Naive B cell (primary cell): ENCODE measurements around the gene ZC3H12C. TPM values are rescaled to one million over a fixed set of nuclear protein-coding genes. Genes with fewer than 3 reads are reported as not detected.

Experiments used
- ATAC-seq, 2 donors: fragments of 150-1000 bp; cut with Tn5 transposase; 2 replicates each; pipeline ENCODE4 v1.10.0; 2021; ENCODE audit warnings: low read depth in 2 of 2, mild to moderate bottlenecking in 2 of 2, moderate library complexity in 2 of 2
- DNase-seq: peaks from one replicate; pipeline ENCODE4 v3.0.0; 2022
- H3K27ac Mint-ChIP-seq, 6 donors: one replicate each; pipeline ENCODE4 v1.8.0; 2020 to 2022; ENCODE audit warnings: mild to moderate bottlenecking in 6 of 6, mixed read lengths in 6 of 6, moderate library complexity in 5 of 6, inconsistent platforms in 2 of 6
- H3K27me3 Mint-ChIP-seq, 3 donors: one replicate each; pipeline ENCODE4 v1.8.0; 2021 to 2022; ENCODE audit warnings: mixed read lengths in 3 of 3, mild to moderate bottlenecking in 1 of 3
- H3K36me3 Mint-ChIP-seq, 2 donors: one replicate each; pipeline ENCODE4 v1.8.0; 2020 to 2022; ENCODE audit warnings: mixed read lengths in 2 of 2, inconsistent platforms in 1 of 2, mild to moderate bottlenecking in 1 of 2
- H3K4me1 Mint-ChIP-seq, 3 donors: one replicate each; pipeline ENCODE4 v1.8.0; 2020 to 2022; ENCODE audit warnings: mixed read lengths in 3 of 3, inconsistent platforms in 1 of 3, mild to moderate bottlenecking in 1 of 3, moderate library complexity in 1 of 3
- H3K4me3 Mint-ChIP-seq, 8 donors: one replicate each; pipeline ENCODE4 v1.8.0; 2020 to 2022; ENCODE audit warnings: mild to moderate bottlenecking in 8 of 8, mixed read lengths in 8 of 8, moderate library complexity in 8 of 8, inconsistent platforms in 2 of 8
- H3K9me3 Mint-ChIP-seq, 7 donors: one replicate each; pipeline ENCODE4 v1.8.0; 2020 to 2022; ENCODE audit warnings: mixed read lengths in 7 of 7, mild to moderate bottlenecking in 5 of 7, inconsistent platforms in 2 of 7, moderate library complexity in 1 of 7
- polyA plus RNA-seq, 6 donors: library from polyadenylated mRNA; unstranded; fragments of 300-500 nt; fragmentation: Illumina TruSeq; gene quantifications; one replicate each; pipeline ENCODE4 v1.2.3, GENCODE V29; 2021; ENCODE audit warnings: low read depth in 6 of 6

The ZC3H12C gene
- polyA plus RNA-seq, 6 donors from 2014 or later: 0.08 TPM; not detected in 5

DNA sequence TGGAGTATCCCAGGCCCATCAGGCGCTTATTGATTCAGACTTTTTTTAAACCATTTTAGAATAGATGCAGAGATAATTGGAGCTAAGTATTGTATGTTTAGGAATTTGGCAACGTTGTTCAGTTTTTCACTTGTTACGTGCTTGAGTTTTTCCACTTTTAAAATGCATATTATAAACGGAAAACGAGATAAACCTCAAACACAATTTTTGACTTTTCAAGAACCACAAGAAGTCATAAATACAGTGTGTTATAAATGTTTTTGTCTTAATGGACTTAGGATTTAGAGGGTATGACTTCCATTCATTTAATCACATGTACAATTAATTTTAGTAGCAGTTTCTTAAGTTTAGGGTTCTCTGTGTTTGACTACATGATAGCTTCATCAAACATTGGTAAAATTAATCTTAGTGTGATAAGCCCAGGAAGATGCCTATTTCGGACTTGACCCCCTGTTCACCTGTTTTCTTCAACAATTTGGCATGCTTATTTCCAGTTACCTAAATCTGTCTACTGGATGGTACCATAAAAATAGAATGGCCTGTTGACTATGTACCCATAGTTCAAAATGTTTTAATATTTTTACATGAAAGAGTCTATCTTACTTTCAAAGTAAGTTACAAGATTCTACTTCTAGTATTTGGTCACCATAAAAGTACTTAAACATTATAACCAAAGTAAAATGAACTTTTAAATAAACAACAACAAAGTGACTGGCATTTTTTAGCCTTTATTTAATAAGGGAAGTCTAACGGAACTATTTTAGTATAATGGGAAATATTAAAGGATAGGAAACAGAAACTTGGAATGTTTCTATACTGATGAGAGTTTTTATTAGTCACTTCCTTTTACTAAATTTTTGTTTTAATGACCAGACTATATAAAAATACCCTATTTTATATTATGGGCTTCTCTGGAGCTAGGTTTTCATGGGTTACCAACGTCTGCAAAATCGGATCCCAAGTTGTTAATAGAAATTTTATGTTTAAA, 1.4 kb downstream of the ZC3H12C start:
- Mint-ChIP-seq H3K27me3 (peaks cover 33 to 47% (median 38%) of the 10 kb centered on the region in 3 donors), H3K36me3 (no peaks in the 10 kb centered on the region), H3K9me3 (peaks cover 0 to 3% (median 0%) of the 10 kb centered on the region in 7 donors), H3K4me1 (peaks cover 9 to 13% (median 12%) of the 10 kb centered on the region in 3 donors), H3K27ac (no peak overlapping the region), H3K4me3 (peak overlapping the region in 7 of 8 donors; percentile 67 to 81 (median 78))
- ATAC-seq (no peak), DNase-seq (no peak)

DNA sequence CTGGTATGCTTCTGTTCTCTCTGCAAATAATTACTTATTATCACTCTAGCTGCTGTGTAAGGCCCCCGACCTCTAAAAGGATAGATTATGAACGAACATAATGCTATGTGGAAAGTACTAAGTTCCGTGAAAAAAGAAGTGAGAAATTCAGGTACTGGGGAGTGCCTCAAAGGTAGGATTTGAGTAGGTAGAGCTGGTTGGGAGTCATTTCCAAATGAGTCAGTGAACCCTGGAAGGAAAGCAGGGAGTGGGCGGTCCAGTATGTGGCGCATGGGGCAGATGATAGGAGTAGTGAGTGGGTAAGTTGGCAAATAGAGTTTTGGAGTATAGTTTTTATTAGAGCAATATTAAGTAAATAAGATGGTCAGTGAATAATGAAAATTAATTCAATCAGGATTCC, 2.4 kb downstream of the ZC3H12C start:
- no peaks in the 10 kb centered on the region for H3K36me3 Mint-ChIP-seq
- H3K27ac Mint-ChIP-seq: no peak overlapping the region
- peaks cover 0 to 3% (median 0%) of the 10 kb centered on the region in 7 donors for H3K9me3 Mint-ChIP-seq
- peaks cover 41 to 54% (median 44%) of the 10 kb centered on the region in 3 donors for H3K27me3 Mint-ChIP-seq
- DNase-seq: no peak
- no peak for ATAC-seq
- no peak overlapping the region for H3K4me3 Mint-ChIP-seq
- H3K4me1 Mint-ChIP-seq: peaks cover 9 to 13% (median 12%) of the 10 kb centered on the region in 3 donors

DNA sequence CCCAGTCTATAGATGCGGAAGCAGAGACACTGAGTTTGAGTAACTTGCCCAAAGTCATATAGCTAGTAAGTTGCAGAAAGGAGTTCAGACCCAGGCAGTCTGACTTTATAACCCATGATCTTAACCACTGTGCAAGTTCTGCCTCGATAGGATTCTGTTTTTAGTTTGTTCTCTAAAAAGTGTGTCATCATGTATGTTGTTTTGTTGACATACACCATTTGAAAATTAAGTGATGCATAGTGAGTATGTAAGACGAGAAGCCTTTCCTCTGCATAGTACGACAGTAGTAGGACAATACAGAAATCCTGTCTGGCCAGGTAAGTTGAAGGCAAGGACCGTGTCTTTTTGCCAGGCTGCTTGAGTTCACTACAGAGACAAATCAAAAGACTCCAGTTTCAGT, 3.3 kb downstream of the ZC3H12C start:
- H3K9me3 Mint-ChIP-seq: peaks cover 0 to 5% (median 0%) of the 10 kb centered on the region in 7 donors
- DNase-seq (no peak), ATAC-seq (no peak)

DNA sequence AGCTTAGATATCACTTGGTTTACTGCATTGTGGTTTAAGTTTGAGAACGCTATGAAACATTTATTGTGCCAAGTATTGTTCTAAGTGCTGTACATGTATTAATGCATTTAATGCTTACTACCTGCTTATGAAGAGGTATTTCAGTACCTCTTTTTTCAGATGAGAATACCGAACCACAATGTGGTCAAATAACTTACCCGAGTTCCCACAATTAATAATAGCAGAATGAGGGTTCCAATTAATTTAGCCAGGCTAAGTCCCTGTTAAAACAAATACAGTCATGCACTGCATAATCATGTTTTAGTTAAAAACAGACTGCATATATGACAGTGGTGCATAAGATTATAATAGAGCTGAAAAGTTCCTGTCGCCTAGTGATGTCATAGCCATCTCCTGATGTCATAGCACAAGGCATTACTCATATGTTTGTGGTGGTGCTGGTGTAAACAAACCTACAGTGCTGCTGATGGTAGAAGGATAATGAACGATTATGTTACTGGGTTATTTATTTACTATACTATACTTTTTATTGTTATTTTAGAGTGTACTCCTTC, 4.3 kb downstream of the ZC3H12C start:
- H3K36me3 Mint-ChIP-seq: no peaks in the 10 kb centered on the region
- peaks cover 0 to 2% (median 0%) of the 10 kb centered on the region in 7 donors for H3K9me3 Mint-ChIP-seq
- H3K4me3 Mint-ChIP-seq: no peak overlapping the region
- no peak overlapping the region for H3K27ac Mint-ChIP-seq
- DNase-seq (no peak), ATAC-seq (no peak)
- peaks cover 41 to 48% (median 44%) of the 10 kb centered on the region in 3 donors for H3K27me3 Mint-ChIP-seq
- H3K4me1 Mint-ChIP-seq: peaks cover 5 to 8% (median 7%) of the 10 kb centered on the region in 3 donors

More for the DNA sequence above, 3.3 kb downstream of the ZC3H12C start:
- H3K36me3 Mint-ChIP-seq: no peaks in the 10 kb centered on the region
- no peak overlapping the region for H3K4me3 Mint-ChIP-seq
- peaks cover 9 to 13% (median 12%) of the 10 kb centered on the region in 3 donors for H3K4me1 Mint-ChIP-seq
- peak overlapping the region in 1 of 6 donors; percentile 39 for H3K27ac Mint-ChIP-seq
- peaks cover 41 to 58% (median 44%) of the 10 kb centered on the region in 3 donors for H3K27me3 Mint-ChIP-seq

DNA sequence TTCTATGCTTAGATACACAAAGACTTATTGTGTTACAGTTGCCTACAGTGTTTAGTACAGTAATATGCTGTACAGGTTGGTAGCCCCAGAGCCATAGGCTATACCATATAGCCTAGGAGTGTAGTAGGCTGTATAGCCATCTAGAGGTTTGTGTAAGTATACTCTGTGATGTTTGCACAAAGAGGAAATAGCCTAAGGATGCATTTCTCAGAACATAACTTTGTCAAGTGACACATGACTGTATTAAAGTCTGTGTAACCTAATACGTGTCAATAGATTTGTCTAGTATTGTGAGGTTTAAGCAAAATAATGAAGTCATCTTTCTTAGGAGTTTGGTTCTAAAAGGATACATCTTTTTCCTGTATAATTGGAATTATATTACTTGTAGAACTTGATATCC, 5.5 kb downstream of the ZC3H12C start:
- H3K27ac Mint-ChIP-seq: no peak overlapping the region
- H3K9me3 Mint-ChIP-seq: peaks cover 0 to 2% (median 0%) of the 10 kb centered on the region in 7 donors
- no peak overlapping the region for H3K4me3 Mint-ChIP-seq
- peaks cover 4 to 7% (median 5%) of the 10 kb centered on the region in 3 donors for H3K4me1 Mint-ChIP-seq
- DNase-seq (no peak), ATAC-seq (no peak)
- peaks cover 39 to 50% (median 41%) of the 10 kb centered on the region in 3 donors for H3K27me3 Mint-ChIP-seq
- H3K36me3 Mint-ChIP-seq: no peaks in the 10 kb centered on the region

DNA sequence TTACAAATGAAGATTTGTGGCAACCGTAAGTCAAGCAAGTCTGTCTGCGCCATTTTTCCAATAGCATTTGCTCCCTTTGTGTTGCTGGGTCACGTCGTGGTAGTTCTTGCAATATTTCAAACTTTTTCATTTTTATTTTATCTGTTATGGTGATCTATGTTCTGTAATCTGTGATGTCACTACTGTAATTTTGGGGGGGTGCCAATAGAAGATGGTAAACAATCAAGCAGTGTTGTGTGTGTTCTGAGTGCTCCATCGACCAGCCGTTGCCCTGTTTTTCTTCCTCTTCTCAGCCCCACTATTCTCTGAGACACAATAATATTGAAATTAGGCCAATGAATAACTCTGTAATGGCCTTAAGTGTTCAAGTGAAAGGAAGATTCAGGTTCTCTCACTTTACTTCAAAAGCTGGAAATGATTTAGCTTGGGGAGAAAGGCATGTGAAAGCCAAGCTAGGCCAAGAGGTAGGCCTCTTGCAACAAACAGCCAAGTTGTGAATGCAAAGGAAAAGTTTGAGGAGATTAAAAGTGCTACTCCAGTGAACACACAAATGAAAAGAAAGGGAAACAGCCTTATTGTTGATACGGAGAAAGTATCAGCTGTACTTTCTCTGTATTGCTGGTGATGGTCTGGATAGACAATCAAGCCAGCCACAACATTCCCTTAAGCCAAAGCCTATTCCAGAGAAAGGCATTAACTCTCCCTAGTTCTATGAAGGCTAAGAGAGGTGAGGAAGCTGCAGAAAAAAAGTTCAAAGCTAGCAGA, 7.5 kb downstream of the ZC3H12C start:
- Mint-ChIP-seq H3K4me1 (no peaks in the 10 kb centered on the region), H3K27ac (no peak overlapping the region), H3K27me3 (peaks cover 28 to 39% (median 28%) of the 10 kb centered on the region in 3 donors), H3K4me3 (no peak overlapping the region), H3K9me3 (peaks cover 0 to 2% (median 0%) of the 10 kb centered on the region in 7 donors), H3K36me3 (no peaks in the 10 kb centered on the region)
- ATAC-seq (no peak), DNase-seq (no peak)

DNA sequence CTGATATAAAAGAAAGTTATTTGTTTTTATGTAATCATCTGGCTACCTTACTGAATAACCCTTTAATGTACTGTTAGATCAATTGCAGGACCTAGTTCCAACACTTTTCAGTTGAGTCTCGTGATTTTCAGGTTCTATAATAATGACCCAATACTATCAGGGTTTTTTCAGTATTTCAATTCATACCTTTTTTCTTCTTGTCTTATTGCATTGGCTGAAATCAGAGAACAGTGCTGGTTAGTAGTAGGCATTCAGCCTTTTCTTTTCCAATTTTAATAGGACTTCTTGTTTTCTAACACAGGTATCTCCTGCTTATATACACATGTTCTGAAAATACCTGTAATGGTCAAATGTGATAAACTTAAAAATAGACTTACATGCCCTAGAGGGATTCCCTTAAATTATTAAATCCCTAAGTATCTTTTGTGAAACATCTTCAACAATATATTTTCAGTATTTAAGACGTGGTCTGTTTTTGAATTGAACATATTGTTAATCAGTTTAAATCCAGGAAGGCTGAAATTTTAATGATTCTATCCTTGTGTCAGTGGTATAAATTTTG, 13.6 kb downstream of the ZC3H12C start:
- Mint-ChIP-seq H3K9me3 (peaks cover 0 to 21% (median 12%) of the 10 kb centered on the region in 7 donors), H3K4me1 (no peaks in the 10 kb centered on the region), H3K36me3 (no peaks in the 10 kb centered on the region), H3K27me3 (peaks cover 5 to 9% (median 5%) of the 10 kb centered on the region in 3 donors), H3K27ac (no peak overlapping the region), H3K4me3 (no peak overlapping the region)
- ATAC-seq (no peak), DNase-seq (no peak)

DNA sequence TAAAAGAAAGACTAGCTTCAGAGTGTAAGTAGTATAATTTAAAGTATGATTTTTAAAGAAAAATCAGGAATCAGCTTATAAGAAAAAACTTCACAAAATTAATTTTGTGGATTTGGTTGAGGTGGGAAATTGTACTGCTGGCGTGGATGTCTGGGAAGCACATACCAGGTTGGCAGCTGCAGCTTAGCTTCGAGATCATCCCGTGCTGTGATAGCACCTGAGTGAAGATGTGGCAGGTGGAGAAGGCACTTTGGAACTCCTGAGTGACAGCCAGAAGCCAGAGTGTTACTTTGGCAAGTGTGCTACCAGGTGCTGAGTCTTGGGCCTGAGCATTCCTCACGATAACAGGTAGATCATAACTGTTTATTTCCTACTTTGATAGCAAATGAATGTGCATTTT, 17.7 kb downstream of the ZC3H12C start:
- Mint-ChIP-seq H3K4me3 (no peak overlapping the region), H3K4me1 (no peaks in the 10 kb centered on the region), H3K27ac (no peak overlapping the region), H3K36me3 (no peaks in the 10 kb centered on the region), H3K9me3 (peaks cover 0 to 21% (median 12%) of the 10 kb centered on the region in 7 donors), H3K27me3 (peaks cover 0 to 10% (median 9%) of the 10 kb centered on the region in 3 donors)
- no peak for DNase-seq
- ATAC-seq: no peak

DNA sequence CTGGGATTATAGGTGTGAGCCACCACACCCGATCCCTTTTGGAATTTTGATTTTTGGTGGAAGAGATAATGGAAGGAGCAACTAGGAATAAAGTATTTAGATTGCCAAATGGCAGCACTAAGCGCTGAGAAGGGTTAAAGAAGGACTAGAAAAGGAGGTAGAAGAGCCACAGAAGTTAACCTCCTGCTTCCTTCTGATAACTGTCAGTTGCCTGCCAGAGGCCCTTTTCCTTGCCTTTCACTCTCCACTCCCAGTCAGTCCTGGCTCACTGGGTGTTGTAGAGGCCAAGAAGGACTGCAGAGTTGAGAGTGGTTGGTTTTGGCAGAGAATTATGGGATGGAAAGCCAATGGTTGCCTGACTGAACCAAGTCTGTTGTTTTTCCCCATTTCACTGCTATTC, 19.3 kb downstream of the ZC3H12C start:
- no peak for ATAC-seq
- Mint-ChIP-seq H3K27ac (no peak overlapping the region), H3K9me3 (peaks cover 0 to 7% (median 6%) of the 10 kb centered on the region in 7 donors), H3K27me3 (peaks cover 0 to 10% (median 9%) of the 10 kb centered on the region in 3 donors), H3K4me3 (no peak overlapping the region), H3K36me3 (no peaks in the 10 kb centered on the region), H3K4me1 (no peaks in the 10 kb centered on the region)
- DNase-seq: no peak

DNA sequence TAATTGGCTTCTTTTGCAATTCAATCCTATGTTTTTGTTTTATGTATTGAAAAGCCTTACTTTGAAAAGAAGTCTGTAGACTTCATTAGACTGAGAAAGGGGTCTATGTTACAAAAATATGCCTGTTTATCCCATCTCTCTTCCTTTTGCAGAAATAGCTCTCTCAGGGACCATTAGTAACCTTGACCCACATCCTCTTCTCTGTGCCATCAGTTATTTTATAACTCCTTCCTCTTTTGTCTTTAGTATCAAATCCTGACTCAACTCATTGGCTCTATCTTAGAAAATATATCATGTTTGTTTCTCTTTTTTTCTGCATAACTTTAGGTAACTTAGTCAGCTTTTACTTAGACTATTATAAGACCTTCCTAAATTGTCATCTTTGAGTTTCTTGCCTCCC, 20.3 kb downstream of the ZC3H12C start:
- no peak for ATAC-seq
- H3K36me3 Mint-ChIP-seq: no peaks in the 10 kb centered on the region
- no peaks in the 10 kb centered on the region for H3K9me3 Mint-ChIP-seq
- no peaks in the 10 kb centered on the region for H3K4me1 Mint-ChIP-seq
- no peak for DNase-seq
- peaks cover 0 to 10% (median 9%) of the 10 kb centered on the region in 3 donors for H3K27me3 Mint-ChIP-seq
- no peak overlapping the region for H3K4me3 Mint-ChIP-seq
- no peak overlapping the region for H3K27ac Mint-ChIP-seq

DNA sequence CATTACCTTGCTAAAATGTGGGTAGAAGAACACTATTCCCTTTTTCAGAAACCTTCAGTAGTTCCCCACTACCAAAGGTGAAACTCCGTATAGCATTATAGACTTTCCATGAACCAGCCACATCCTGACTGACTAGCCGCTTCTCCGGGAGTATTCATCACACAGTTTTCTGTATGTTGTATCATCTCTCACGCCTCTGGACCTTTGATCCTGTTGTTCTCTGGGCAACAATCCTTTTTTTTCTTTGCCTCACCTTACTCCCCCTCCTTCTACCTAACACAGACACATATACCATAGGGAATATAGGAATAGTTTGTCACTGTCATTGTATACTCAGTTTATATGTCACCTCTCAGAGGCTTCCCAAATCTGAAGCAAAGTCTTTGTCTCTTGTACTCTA, 20.8 kb downstream of the ZC3H12C start:
- no peak overlapping the region for H3K4me3 Mint-ChIP-seq
- H3K4me1 Mint-ChIP-seq: no peaks in the 10 kb centered on the region
- no peak for ATAC-seq
- H3K9me3 Mint-ChIP-seq: no peaks in the 10 kb centered on the region
- peaks cover 0 to 10% (median 9%) of the 10 kb centered on the region in 3 donors for H3K27me3 Mint-ChIP-seq
- no peaks in the 10 kb centered on the region for H3K36me3 Mint-ChIP-seq
- DNase-seq: no peak
- H3K27ac Mint-ChIP-seq: no peak overlapping the region

DNA sequence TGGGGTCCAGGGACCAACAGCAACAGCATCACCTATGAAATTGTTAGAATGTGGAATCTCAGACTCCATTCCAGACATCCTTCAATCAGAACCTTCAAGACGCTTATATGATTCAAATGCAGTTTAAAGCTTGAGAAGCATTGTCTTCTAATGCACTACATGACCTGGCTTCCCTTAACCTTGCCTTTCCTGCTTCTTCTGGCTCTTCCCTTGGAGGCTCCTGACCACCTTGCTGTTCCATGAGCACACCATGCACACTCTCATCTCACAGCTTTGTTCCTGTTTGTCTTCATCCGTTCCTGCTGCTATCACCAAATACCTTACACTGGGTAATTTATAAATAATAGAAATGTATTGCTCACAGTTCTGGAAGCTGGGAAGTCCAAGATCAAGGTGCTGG, 26.1 kb downstream of the ZC3H12C start:
- Mint-ChIP-seq H3K36me3 (no peaks in the 10 kb centered on the region), H3K27me3 (peaks cover 0 to 13% (median 7%) of the 10 kb centered on the region in 3 donors), H3K4me3 (no peak overlapping the region), H3K27ac (no peak overlapping the region), H3K9me3 (no peaks in the 10 kb centered on the region), H3K4me1 (no peaks in the 10 kb centered on the region)
- ATAC-seq (no peak), DNase-seq (no peak)

DNA sequence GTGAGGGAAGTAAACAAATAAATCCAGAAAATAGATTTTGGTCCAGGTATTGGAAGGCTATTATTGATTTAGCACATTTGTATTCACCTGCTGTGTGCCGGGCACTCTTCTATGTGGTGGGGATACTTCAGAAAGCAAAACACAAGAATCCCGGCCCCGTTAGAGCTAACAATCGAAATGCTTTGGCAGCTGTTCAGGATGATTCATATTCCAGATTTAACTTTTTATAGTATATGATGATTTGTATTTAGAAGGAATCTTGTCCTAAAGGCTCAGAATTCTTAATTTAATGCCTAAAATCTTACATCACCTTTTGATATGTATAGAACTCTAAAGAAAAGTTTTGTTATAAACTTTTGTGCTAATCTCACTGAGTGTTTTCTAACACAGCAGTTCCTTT, 28.0 kb downstream of the ZC3H12C start:
- Mint-ChIP-seq H3K4me3 (no peak overlapping the region), H3K27me3 (peaks cover 0 to 13% (median 9%) of the 10 kb centered on the region in 3 donors), H3K27ac (no peak overlapping the region), H3K9me3 (no peaks in the 10 kb centered on the region), H3K4me1 (no peaks in the 10 kb centered on the region), H3K36me3 (no peaks in the 10 kb centered on the region)
- ATAC-seq (no peak), DNase-seq (no peak)
